Testis (tissue), 2 donors: ENCODE results near the gene SHISA6.

Source experiments
- POLR2A ChIP-seq: fragments of 450-650 bp; IDR thresholded peaks from one replicate; pipeline ENCODE4 v1.6.1; 2017; ENCODE audit warnings: antibody characterized with exemption, mild to moderate bottlenecking, moderate library complexity
- TF ChIP-seq, protein P1 (sequence below), 3 experiments: fragments of 450-650 bp in 2 of 3; fragments of 200-600 bp in 1 of 3; sonication (generic) in 1 of 3; IDR thresholded peaks; one replicate each; pipeline ENCODE4 v1.5.1; 2016 to 2019; ENCODE audit warnings: antibody characterized with exemption in 3 of 3, mild to moderate bottlenecking in 2 of 3, moderate library complexity in 1 of 3

DNA sequence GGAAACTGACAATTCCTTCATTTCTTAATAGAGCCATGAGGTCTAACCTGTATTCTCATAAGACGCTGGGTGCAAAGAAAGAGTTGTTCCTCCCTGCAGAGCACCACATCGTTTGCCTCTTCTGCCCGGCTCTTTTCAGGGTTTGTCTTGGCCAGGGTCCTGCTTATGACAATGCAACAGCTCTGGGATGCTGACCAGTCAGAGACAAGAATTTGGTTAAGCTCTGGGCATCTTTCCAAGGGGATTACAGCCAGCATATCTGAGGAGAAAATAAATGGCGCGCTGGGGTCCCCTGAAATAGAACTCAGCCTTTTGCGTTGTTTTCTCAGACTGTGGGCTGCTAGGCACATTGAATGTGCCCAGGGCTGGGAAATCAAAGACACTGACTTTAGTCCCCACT, 128.6 kb downstream of the SHISA6 start:
- TF ChIP-seq, protein P1, sequence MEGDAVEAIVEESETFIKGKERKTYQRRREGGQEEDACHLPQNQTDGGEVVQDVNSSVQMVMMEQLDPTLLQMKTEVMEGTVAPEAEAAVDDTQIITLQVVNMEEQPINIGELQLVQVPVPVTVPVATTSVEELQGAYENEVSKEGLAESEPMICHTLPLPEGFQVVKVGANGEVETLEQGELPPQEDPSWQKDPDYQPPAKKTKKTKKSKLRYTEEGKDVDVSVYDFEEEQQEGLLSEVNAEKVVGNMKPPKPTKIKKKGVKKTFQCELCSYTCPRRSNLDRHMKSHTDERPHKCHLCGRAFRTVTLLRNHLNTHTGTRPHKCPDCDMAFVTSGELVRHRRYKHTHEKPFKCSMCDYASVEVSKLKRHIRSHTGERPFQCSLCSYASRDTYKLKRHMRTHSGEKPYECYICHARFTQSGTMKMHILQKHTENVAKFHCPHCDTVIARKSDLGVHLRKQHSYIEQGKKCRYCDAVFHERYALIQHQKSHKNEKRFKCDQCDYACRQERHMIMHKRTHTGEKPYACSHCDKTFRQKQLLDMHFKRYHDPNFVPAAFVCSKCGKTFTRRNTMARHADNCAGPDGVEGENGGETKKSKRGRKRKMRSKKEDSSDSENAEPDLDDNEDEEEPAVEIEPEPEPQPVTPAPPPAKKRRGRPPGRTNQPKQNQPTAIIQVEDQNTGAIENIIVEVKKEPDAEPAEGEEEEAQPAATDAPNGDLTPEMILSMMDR (IDR thresholded peaks at IDR 0.05): no peak
- no peak for TF ChIP-seq POLR2A
